Panc1 (cell line): ENCODE measurements around the gene TMEM167A.

Experiments used
- CTCF ChIP-seq: fragments of 450-650 bp; IDR thresholded peaks from 2 replicates; pipeline ENCODE4 v1.5.1; 2017; ENCODE audit warnings: mild to moderate bottlenecking
- POLR2AphosphoS5 ChIP-seq: IDR thresholded peaks from 2 replicates; pipeline ENCODE4 v1.6.1; 2012; ENCODE audit warnings: mild to moderate bottlenecking, low read depth, low read length, moderate library complexity
- REST ChIP-seq, 2 experiments: IDR thresholded peaks; 2 replicates each; pipeline ENCODE4 v1.6.1; 2011 to 2012; ENCODE audit warnings: low read depth in 2 of 2, control low read depth in 1 of 2, low read length in 1 of 2, mild to moderate bottlenecking in 1 of 2, moderate library complexity in 1 of 2; ENCODE audit not compliant: insufficient read depth in 1 of 2
- TCF7L2 ChIP-seq: IDR thresholded peaks from 2 replicates; pipeline ENCODE4 v1.6.1; 2011; ENCODE audit warnings: mild to moderate bottlenecking, low read depth, low read length, inconsistent platforms

- TF ChIP-seq CTCF (no peak), REST (IDR thresholded peaks at IDR 0.05; ENCODE audit: insufficient read depth in 1 of 2, low read depth in 2 of 2, low read length in 1 of 2) (no peak), POLR2AphosphoS5 (no peak), TCF7L2 (no peak)
Observed at GRCh38 chr5:83109380-83109779, 32.2 kb upstream of the TMEM167A start.
